ENCODE measurements around the gene GDI1. TPM values are rescaled to one million over a fixed set of nuclear protein-coding genes. Genes with fewer than 3 reads are reported as not detected.

GDI1 gene
- polyA plus RNA-seq, 2 donors, result 46.4 to 63.5 TPM

GRCh38 chrX:154473683-154474082 lies 36.7 kb downstream of the GDI1 start:
- Histone ChIP-seq H3K4me3 (ENCODE audit: low read depth in 1 of 2, low read length in 2 of 2) (no peak overlapping the region), H3K27ac (ENCODE audit: low read depth in 2 of 2, low read length in 1 of 2) (no peak overlapping the region), H3K9me3 (ENCODE audit: control insufficient read depth in 2 of 2, insufficient read depth in 1 of 2, low read depth in 1 of 2, low read length in 1 of 2) (peaks cover 0 to 2% of the 10 kb centered on the region in 2 donors), H3K27me3 (ENCODE audit: control insufficient read depth in 1 of 2, insufficient read depth in 2 of 2, low read length in 2 of 2) (no peaks in the 10 kb centered on the region), H3K4me1 (ENCODE audit: control insufficient read depth in 2 of 2, insufficient read depth in 2 of 2, low read length in 1 of 2) (no peaks in the 10 kb centered on the region), H3K36me3 (ENCODE audit: control insufficient read depth in 2 of 2, insufficient read depth in 2 of 2, low read length in 1 of 2) (peaks cover 0 to 26% of the 10 kb centered on the region in 2 donors)
- 78 to 82% methylated on average over 7 of the region's 7 CpGs for WGBS, 2 donors

- H3K9me3 ChIP-seq (ENCODE audit: control insufficient read depth in 2 of 2, insufficient read depth in 1 of 2, low read depth in 1 of 2, low read length in 1 of 2), result peaks cover 0 to 2% of the 10 kb centered on the region in 2 donors
- no peaks in the 10 kb centered on the region for H3K4me1 ChIP-seq (ENCODE audit: control insufficient read depth in 2 of 2, insufficient read depth in 2 of 2, low read length in 1 of 2)
- 77% methylated on average over 8 of the region's 8 CpGs for WGBS, 2 donors
- no peaks in the 10 kb centered on the region for H3K27me3 ChIP-seq (ENCODE audit: control insufficient read depth in 1 of 2, insufficient read depth in 2 of 2, low read length in 2 of 2)
- no peak overlapping the region for H3K4me3 ChIP-seq (ENCODE audit: low read depth in 1 of 2, low read length in 2 of 2)
- no peak overlapping the region for H3K27ac ChIP-seq (ENCODE audit: low read depth in 2 of 2, low read length in 1 of 2)
- H3K36me3 ChIP-seq (ENCODE audit: control insufficient read depth in 2 of 2, insufficient read depth in 2 of 2, low read length in 1 of 2), result peaks cover 0 to 2% of the 10 kb centered on the region in 2 donors
Observed at GRCh38 chrX:154476821-154477220, 39.9 kb downstream of the GDI1 start.

GRCh38 chrX:154477891-154478477 lies 41.0 kb downstream of the GDI1 start:
- Histone ChIP-seq H3K27ac (ENCODE audit: low read depth in 2 of 2, low read length in 1 of 2) (peak overlapping the region; percentile 27 to 54), H3K27me3 (ENCODE audit: control insufficient read depth in 1 of 2, insufficient read depth in 2 of 2, low read length in 2 of 2) (no peaks in the 10 kb centered on the region), H3K9me3 (ENCODE audit: control insufficient read depth in 2 of 2, insufficient read depth in 1 of 2, low read depth in 1 of 2, low read length in 1 of 2) (peaks cover 0 to 2% of the 10 kb centered on the region in 2 donors), H3K36me3 (ENCODE audit: control insufficient read depth in 2 of 2, insufficient read depth in 2 of 2, low read length in 1 of 2) (peaks cover 0 to 2% of the 10 kb centered on the region in 2 donors), H3K4me1 (ENCODE audit: control insufficient read depth in 2 of 2, insufficient read depth in 2 of 2, low read length in 1 of 2) (no peaks in the 10 kb centered on the region), H3K4me3 (ENCODE audit: low read depth in 1 of 2, low read length in 2 of 2) (peak overlapping the region; percentile 37 to 56)
- 54 to 73% methylated on average over 24 of the region's 24 CpGs for WGBS, 2 donors

- Histone ChIP-seq H3K27me3 (ENCODE audit: control insufficient read depth in 1 of 2, insufficient read depth in 2 of 2, low read length in 2 of 2) (no peaks in the 10 kb centered on the region), H3K27ac (ENCODE audit: low read depth in 2 of 2, low read length in 1 of 2) (peak within 1 kb of the TSS; percentile 66 to 83), H3K36me3 (ENCODE audit: control insufficient read depth in 2 of 2, insufficient read depth in 2 of 2, low read length in 1 of 2) (no peaks in the 10 kb centered on the region), H3K4me3 (ENCODE audit: low read depth in 1 of 2, low read length in 2 of 2) (peak within 1 kb of the TSS; percentile 37 to 56), H3K4me1 (ENCODE audit: control insufficient read depth in 2 of 2, insufficient read depth in 2 of 2, low read length in 1 of 2) (no peaks in the 10 kb centered on the region), H3K9me3 (ENCODE audit: control insufficient read depth in 2 of 2, insufficient read depth in 1 of 2, low read depth in 1 of 2, low read length in 1 of 2) (peaks cover 0 to 2% of the 10 kb centered on the region in 2 donors)
- WGBS, 2 donors, result 4 to 40% methylated on average over 85 of the region's 85 CpGs
Observed at GRCh38 chrX:154478728-154479622, 42.0 kb downstream of the GDI1 start, which contains the start of gene LAGE3. TSS of gene LAGE3 (minus strand) at chrX:154479281. CDS start at chrX:154478915, 366 bp downstream.

- peaks cover 0 to 3% of the 10 kb centered on the region in 2 donors for H3K36me3 ChIP-seq (ENCODE audit: control insufficient read depth in 2 of 2, insufficient read depth in 2 of 2, low read length in 1 of 2)
- peaks cover 0 to 2% of the 10 kb centered on the region in 2 donors for H3K9me3 ChIP-seq (ENCODE audit: control insufficient read depth in 2 of 2, insufficient read depth in 1 of 2, low read depth in 1 of 2, low read length in 1 of 2)
- no peak overlapping the region for H3K4me3 ChIP-seq (ENCODE audit: low read depth in 1 of 2, low read length in 2 of 2)
- WGBS, 2 donors, result 94 to 95% methylated on average over 5 of the region's 5 CpGs
- H3K27me3 ChIP-seq (ENCODE audit: control insufficient read depth in 1 of 2, insufficient read depth in 2 of 2, low read length in 2 of 2), result no peaks in the 10 kb centered on the region
- no peak overlapping the region for H3K27ac ChIP-seq (ENCODE audit: low read depth in 2 of 2, low read length in 1 of 2)
- peaks cover 5 to 12% of the 10 kb centered on the region in 2 donors for H3K4me1 ChIP-seq (ENCODE audit: control insufficient read depth in 2 of 2, insufficient read depth in 2 of 2, low read length in 1 of 2)
Observed at GRCh38 chrX:154481195-154481594, 44.2 kb downstream of the GDI1 start.

GRCh38 chrX:154481911-154482601 lies 45.1 kb downstream of the GDI1 start:
- WGBS, 2 donors, result 81 to 82% methylated on average over 14 of the region's 14 CpGs
- H3K27ac ChIP-seq (ENCODE audit: low read depth in 2 of 2, low read length in 1 of 2), result no peak overlapping the region
- H3K4me1 ChIP-seq (ENCODE audit: control insufficient read depth in 2 of 2, insufficient read depth in 2 of 2, low read length in 1 of 2), result peaks cover 5 to 12% of the 10 kb centered on the region in 2 donors
- H3K36me3 ChIP-seq (ENCODE audit: control insufficient read depth in 2 of 2, insufficient read depth in 2 of 2, low read length in 1 of 2), result peaks cover 0 to 3% of the 10 kb centered on the region in 2 donors
- peaks cover 0 to 6% of the 10 kb centered on the region in 2 donors for H3K9me3 ChIP-seq (ENCODE audit: control insufficient read depth in 2 of 2, insufficient read depth in 1 of 2, low read depth in 1 of 2, low read length in 1 of 2)
- H3K4me3 ChIP-seq (ENCODE audit: low read depth in 1 of 2, low read length in 2 of 2), result no peak overlapping the region
- no peaks in the 10 kb centered on the region for H3K27me3 ChIP-seq (ENCODE audit: control insufficient read depth in 1 of 2, insufficient read depth in 2 of 2, low read length in 2 of 2)

GRCh38 chrX:154482786-154483185 lies 45.8 kb downstream of the GDI1 start:
- WGBS, 2 donors, result 60 to 65% methylated on average over 7 of the region's 7 CpGs
- peaks cover 0 to 6% of the 10 kb centered on the region in 2 donors for H3K9me3 ChIP-seq (ENCODE audit: control insufficient read depth in 2 of 2, insufficient read depth in 1 of 2, low read depth in 1 of 2, low read length in 1 of 2)
- peaks cover 0 to 3% of the 10 kb centered on the region in 2 donors for H3K36me3 ChIP-seq (ENCODE audit: control insufficient read depth in 2 of 2, insufficient read depth in 2 of 2, low read length in 1 of 2)
- H3K4me1 ChIP-seq (ENCODE audit: control insufficient read depth in 2 of 2, insufficient read depth in 2 of 2, low read length in 1 of 2), result peaks cover 5 to 12% of the 10 kb centered on the region in 2 donors
- no peak overlapping the region for H3K27ac ChIP-seq (ENCODE audit: low read depth in 2 of 2, low read length in 1 of 2)
- no peak overlapping the region for H3K4me3 ChIP-seq (ENCODE audit: low read depth in 1 of 2, low read length in 2 of 2)
- H3K27me3 ChIP-seq (ENCODE audit: control insufficient read depth in 1 of 2, insufficient read depth in 2 of 2, low read length in 2 of 2), result no peaks in the 10 kb centered on the region

- no peak overlapping the region for H3K4me3 ChIP-seq (ENCODE audit: low read depth in 1 of 2, low read length in 2 of 2)
- WGBS, 2 donors, result 84 to 88% methylated on average over 7 of the region's 7 CpGs
- peaks cover 5 to 12% of the 10 kb centered on the region in 2 donors for H3K4me1 ChIP-seq (ENCODE audit: control insufficient read depth in 2 of 2, insufficient read depth in 2 of 2, low read length in 1 of 2)
Observed at GRCh38 chrX:154483325-154483724, 46.4 kb downstream of the GDI1 start.

More at GRCh38 chrX:154483325-154483724, 46.4 kb downstream of the GDI1 start:
- H3K9me3 ChIP-seq (ENCODE audit: control insufficient read depth in 2 of 2, insufficient read depth in 1 of 2, low read depth in 1 of 2, low read length in 1 of 2), result peaks cover 0 to 6% of the 10 kb centered on the region in 2 donors
- peaks cover 0 to 9% of the 10 kb centered on the region in 2 donors for H3K36me3 ChIP-seq (ENCODE audit: control insufficient read depth in 2 of 2, insufficient read depth in 2 of 2, low read length in 1 of 2)
- no peak overlapping the region for H3K27ac ChIP-seq (ENCODE audit: low read depth in 2 of 2, low read length in 1 of 2)
- no peaks in the 10 kb centered on the region for H3K27me3 ChIP-seq (ENCODE audit: control insufficient read depth in 1 of 2, insufficient read depth in 2 of 2, low read length in 2 of 2)

Data from esophagus (tissue), 2 donors.